Jurkat, Clone E6-1 (cell line): ENCODE results near the gene ASTN2.

Source experiments
- DNase-seq: peaks from one replicate; pipeline ENCODE4 v3.0.0-alpha.2; 2011; ENCODE audit warnings: low read depth, low spot score
- H3K4me3 ChIP-seq: 2 replicates; pipeline ENCODE4 v1.5.1; 2011; ENCODE audit warnings: mild to moderate bottlenecking, low read length, control low read depth, moderate library complexity

ASTN2 gene

GRCh38 chr9:117276444-117276843 lies 138.4 kb downstream of the ASTN2 start:
- H3K4me3 ChIP-seq, result no peak overlapping the region
- DNase-seq, result no peak

GRCh38 chr9:117273612-117274011 lies 141.2 kb downstream of the ASTN2 start:
- no peak overlapping the region for H3K4me3 ChIP-seq
- DNase-seq, result no peak

GRCh38 chr9:117268847-117269446 lies 145.9 kb downstream of the ASTN2 start:
- no peak overlapping the region for H3K4me3 ChIP-seq
- DNase-seq, result no peak

GRCh38 chr9:117266855-117267497 lies 147.9 kb downstream of the ASTN2 start:
- no peak for DNase-seq
- H3K4me3 ChIP-seq, result no peak overlapping the region

- H3K4me3 ChIP-seq, result no peak overlapping the region
Observed at GRCh38 chr9:117265253-117265652, 149.6 kb downstream of the ASTN2 start.

GRCh38 chr9:117258184-117258866 lies 156.5 kb downstream of the ASTN2 start:
- no peak for DNase-seq
- no peak overlapping the region for H3K4me3 ChIP-seq

More at GRCh38 chr9:117265253-117265652, 149.6 kb downstream of the ASTN2 start:
- DNase-seq, result no peak

GRCh38 chr9:117253261-117253660 lies 161.6 kb downstream of the ASTN2 start:
- no peak for DNase-seq
- H3K4me3 ChIP-seq, result no peak overlapping the region

- H3K4me3 ChIP-seq, result no peak overlapping the region
- DNase-seq, result no peak
Observed at GRCh38 chr9:117250610-117251215, 164.1 kb downstream of the ASTN2 start.

GRCh38 chr9:117249799-117250198 lies 165.1 kb downstream of the ASTN2 start:
- no peak for DNase-seq
- H3K4me3 ChIP-seq, result no peak overlapping the region

GRCh38 chr9:117247266-117247665 lies 167.6 kb downstream of the ASTN2 start:
- H3K4me3 ChIP-seq, result no peak overlapping the region
- peak; percentile 4 for DNase-seq

- DNase-seq, result no peak
Observed at GRCh38 chr9:117245175-117245829, 169.6 kb downstream of the ASTN2 start.

GRCh38 chr9:117242082-117242481 lies 172.8 kb downstream of the ASTN2 start:
- no peak for DNase-seq
- H3K4me3 ChIP-seq, result no peak overlapping the region

More at GRCh38 chr9:117245175-117245829, 169.6 kb downstream of the ASTN2 start:
- H3K4me3 ChIP-seq, result no peak overlapping the region

GRCh38 chr9:117239428-117239827 lies 175.4 kb downstream of the ASTN2 start:
- no peak for DNase-seq
- H3K4me3 ChIP-seq, result no peak overlapping the region

GRCh38 chr9:117234103-117234502 lies 180.8 kb downstream of the ASTN2 start:
- DNase-seq, result no peak
- H3K4me3 ChIP-seq, result no peak overlapping the region

- DNase-seq, result no peak
- H3K4me3 ChIP-seq, result no peak overlapping the region
Observed at GRCh38 chr9:117233016-117233415, 181.8 kb downstream of the ASTN2 start.

- no peak overlapping the region for H3K4me3 ChIP-seq
- no peak for DNase-seq
Observed at GRCh38 chr9:117232281-117232680, 182.6 kb downstream of the ASTN2 start.

GRCh38 chr9:117231012-117231411 lies 183.8 kb downstream of the ASTN2 start:
- H3K4me3 ChIP-seq, result no peak overlapping the region
- no peak for DNase-seq

- no peak overlapping the region for H3K4me3 ChIP-seq
- DNase-seq, result no peak
Observed at GRCh38 chr9:117224695-117225094, 190.2 kb downstream of the ASTN2 start.

- DNase-seq, result no peak
- no peak overlapping the region for H3K4me3 ChIP-seq
Observed at GRCh38 chr9:117218951-117219350, 195.9 kb downstream of the ASTN2 start.

GRCh38 chr9:117214416-117214815 lies 200.4 kb downstream of the ASTN2 start:
- H3K4me3 ChIP-seq, result no peak overlapping the region
- no peak for DNase-seq
